GM19193 (cell line): ENCODE results near the gene PRDM1.

Experiments used
- POLR2A ChIP-seq: IDR thresholded peaks from 4 replicates; pipeline ENCODE4 v1.6.1; 2011; ENCODE audit not compliant: insufficient read depth, insufficient read length; ENCODE audit errors: extremely low read depth

Gene PRDM1

GRCh38 chr6:106101466-106101865, 15.3 kb downstream of the PRDM1 start:
- no peak for TF ChIP-seq POLR2A

GRCh38 chr6:106102034-106102433, 15.9 kb downstream of the PRDM1 start:
- TF ChIP-seq POLR2A = no peak

GRCh38 chr6:106102967-106103727, 17.0 kb downstream of the PRDM1 start:
- TF ChIP-seq POLR2A = no peak

GRCh38 chr6:106103728-106104109, 17.6 kb downstream of the PRDM1 start:
- TF ChIP-seq POLR2A = peak; percentile 29

GRCh38 chr6:106104476-106104875, 18.3 kb downstream of the PRDM1 start:
- no peak for TF ChIP-seq POLR2A

GRCh38 chr6:106104941-106105340, 18.8 kb downstream of the PRDM1 start:
- no peak for TF ChIP-seq POLR2A

- TF ChIP-seq POLR2A = no peak
These were observed 19.4 kb downstream of the PRDM1 start for GRCh38 chr6:106105493-106105892.

GRCh38 chr6:106106276-106107042, 20.3 kb downstream of the PRDM1 start:
- no peak for TF ChIP-seq POLR2A

GRCh38 chr6:106107043-106107613, 21.0 kb downstream of the PRDM1 start:
- TF ChIP-seq POLR2A = no peak

GRCh38 chr6:106108129-106108528, 22.0 kb downstream of the PRDM1 start:
- no peak for TF ChIP-seq POLR2A

GRCh38 chr6:106109029-106109428, 22.9 kb downstream of the PRDM1 start:
- TF ChIP-seq POLR2A = no peak

- peak; percentile 35 for TF ChIP-seq POLR2A
These were observed 24.2 kb downstream of the PRDM1 start for GRCh38 chr6:106110164-106110826.

GRCh38 chr6:106112433-106112832, 26.3 kb downstream of the PRDM1 start:
- TF ChIP-seq POLR2A = no peak

GRCh38 chr6:106113256-106113959, 27.3 kb downstream of the PRDM1 start:
- TF ChIP-seq POLR2A = no peak

GRCh38 chr6:106114492-106114891, 28.4 kb downstream of the PRDM1 start:
- peak; percentile 30 for TF ChIP-seq POLR2A
